Measurements from ENCODE around the gene GABRG3. TPM values are rescaled to one million over a fixed set of nuclear protein-coding genes. Genes with fewer than 3 reads are reported as not detected.

Gene GABRG3
- total RNA-seq, 2 donors from 2014 or later = not detected

GRCh38 chr15:27218426-27218825 is 247.4 kb downstream of the GABRG3 start:
- Mint-ChIP-seq H3K27ac (no peak overlapping the region), H3K36me3 (no peaks in the 10 kb centered on the region), H3K9me3 (peaks cover 4% of the 10 kb centered on the region), H3K4me3 (no peak overlapping the region), H3K4me1 (ENCODE audit: low read depth in 2 of 2) (no peaks in the 10 kb centered on the region), H3K27me3 (no peaks in the 10 kb centered on the region)
- DNase-seq (ENCODE audit: low spot score) (no peak), ATAC-seq (no peak)

GRCh38 chr15:27219636-27220035 is 248.7 kb downstream of the GABRG3 start:
- H3K27ac Mint-ChIP-seq = no peak overlapping the region
- no peaks in the 10 kb centered on the region for H3K27me3 Mint-ChIP-seq
- DNase-seq (ENCODE audit: low spot score) (no peak), ATAC-seq (no peak)
- no peaks in the 10 kb centered on the region for H3K4me1 Mint-ChIP-seq (ENCODE audit: low read depth in 2 of 2)
- H3K9me3 Mint-ChIP-seq = peaks cover 4% of the 10 kb centered on the region
- H3K4me3 Mint-ChIP-seq = no peak overlapping the region
- H3K36me3 Mint-ChIP-seq = no peaks in the 10 kb centered on the region

- no peak overlapping the region for H3K27ac Mint-ChIP-seq
- no peaks in the 10 kb centered on the region for H3K4me1 Mint-ChIP-seq (ENCODE audit: low read depth in 2 of 2)
- no peaks in the 10 kb centered on the region for H3K36me3 Mint-ChIP-seq
- no peaks in the 10 kb centered on the region for H3K27me3 Mint-ChIP-seq
- H3K4me3 Mint-ChIP-seq = no peak overlapping the region
- no peak for ATAC-seq
- H3K9me3 Mint-ChIP-seq = peaks cover 4% of the 10 kb centered on the region
- no peak for DNase-seq (ENCODE audit: low spot score)
These were observed 249.2 kb downstream of the GABRG3 start for GRCh38 chr15:27220199-27220598.

DNA sequence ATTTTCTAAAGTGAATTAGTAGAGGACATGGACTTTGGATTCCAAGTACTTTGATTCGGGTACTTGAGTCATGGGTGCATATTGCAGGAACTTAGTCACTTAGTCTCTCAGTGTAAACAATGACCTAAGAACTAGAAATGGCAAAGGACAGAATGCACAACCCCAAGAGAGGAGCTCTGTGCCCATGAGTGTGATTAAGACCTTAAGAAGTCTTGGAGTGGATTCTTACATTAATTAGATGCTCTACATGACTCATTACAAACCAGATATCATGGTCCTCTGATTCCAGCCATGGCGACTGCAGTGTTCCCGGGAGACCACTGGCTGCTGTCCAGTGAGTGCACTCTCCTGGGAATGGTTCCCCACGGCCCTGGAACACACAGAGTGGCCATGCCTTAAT is 251.5 kb downstream of the GABRG3 start:
- peaks cover 4% of the 10 kb centered on the region for H3K9me3 Mint-ChIP-seq
- DNase-seq (ENCODE audit: low spot score) (no peak), ATAC-seq (no peak)
- H3K27ac Mint-ChIP-seq = no peak overlapping the region
- H3K27me3 Mint-ChIP-seq = no peaks in the 10 kb centered on the region
- no peaks in the 10 kb centered on the region for H3K4me1 Mint-ChIP-seq (ENCODE audit: low read depth in 2 of 2)
- H3K36me3 Mint-ChIP-seq = no peaks in the 10 kb centered on the region
- no peak overlapping the region for H3K4me3 Mint-ChIP-seq

DNA sequence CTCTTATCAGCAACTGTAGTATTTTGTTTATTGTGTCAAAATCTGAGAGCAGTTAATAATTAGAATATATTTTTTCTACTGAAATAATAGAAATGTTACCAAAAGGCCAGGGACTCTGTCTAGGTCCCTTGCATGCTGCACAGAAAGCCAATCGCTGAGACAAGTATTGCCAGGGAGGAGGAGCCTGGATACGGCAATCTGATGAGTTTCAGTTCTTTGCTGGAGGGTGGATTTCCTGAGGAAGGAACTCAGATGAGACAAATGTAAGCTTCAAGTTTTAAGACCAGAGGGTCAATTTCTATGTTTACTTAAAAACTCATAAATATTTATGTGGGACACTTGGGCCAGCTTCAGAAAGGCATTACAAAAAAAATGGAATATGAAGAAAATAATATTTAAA is 252.2 kb downstream of the GABRG3 start:
- H3K4me1 Mint-ChIP-seq (ENCODE audit: low read depth in 2 of 2) = no peaks in the 10 kb centered on the region
- no peaks in the 10 kb centered on the region for H3K36me3 Mint-ChIP-seq
- no peaks in the 10 kb centered on the region for H3K27me3 Mint-ChIP-seq
- H3K9me3 Mint-ChIP-seq = peaks cover 4% of the 10 kb centered on the region
- ATAC-seq (no peak), DNase-seq (ENCODE audit: low spot score) (no peak)
- H3K4me3 Mint-ChIP-seq = no peak overlapping the region
- no peak overlapping the region for H3K27ac Mint-ChIP-seq

GRCh38 chr15:27231811-27232210 is 260.8 kb downstream of the GABRG3 start:
- Mint-ChIP-seq H3K36me3 (no peaks in the 10 kb centered on the region), H3K27me3 (no peaks in the 10 kb centered on the region), H3K4me3 (no peak overlapping the region), H3K27ac (no peak overlapping the region), H3K4me1 (ENCODE audit: low read depth in 2 of 2) (no peaks in the 10 kb centered on the region), H3K9me3 (peaks cover 13% of the 10 kb centered on the region)
- ATAC-seq (no peak), DNase-seq (ENCODE audit: low spot score) (no peak)

- Mint-ChIP-seq H3K27me3 (no peaks in the 10 kb centered on the region), H3K4me3 (no peak overlapping the region), H3K9me3 (peaks cover 21% of the 10 kb centered on the region), H3K27ac (no peak overlapping the region), H3K36me3 (no peaks in the 10 kb centered on the region), H3K4me1 (ENCODE audit: low read depth in 2 of 2) (no peaks in the 10 kb centered on the region)
- ATAC-seq (no peak), DNase-seq (ENCODE audit: low spot score) (no peak)
These were observed 261.9 kb downstream of the GABRG3 start for GRCh38 chr15:27232876-27233275.

DNA sequence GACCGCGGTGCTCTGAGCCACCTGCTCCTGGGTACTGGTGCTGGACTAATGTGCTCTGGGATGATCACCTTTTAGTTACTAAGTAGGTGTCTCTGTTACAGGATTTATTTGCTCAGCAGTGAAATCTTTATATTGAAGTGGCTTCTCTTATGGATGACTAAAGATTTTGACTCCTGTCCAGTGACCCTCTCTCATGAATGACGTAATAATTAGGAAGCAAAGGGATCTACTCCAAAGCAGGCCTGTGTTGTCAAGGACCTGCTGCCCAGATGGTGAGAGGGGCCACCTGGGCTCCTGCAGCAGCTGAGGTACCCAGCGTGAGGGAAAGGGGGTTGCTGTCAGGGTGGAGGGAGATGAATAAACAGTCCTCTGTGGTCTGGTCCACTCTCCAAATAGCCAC is 263.6 kb downstream of the GABRG3 start:
- H3K36me3 Mint-ChIP-seq = no peaks in the 10 kb centered on the region
- no peaks in the 10 kb centered on the region for H3K4me1 Mint-ChIP-seq (ENCODE audit: low read depth in 2 of 2)
- no peaks in the 10 kb centered on the region for H3K27me3 Mint-ChIP-seq
- ATAC-seq = no peak
- no peak for DNase-seq (ENCODE audit: low spot score)
- H3K4me3 Mint-ChIP-seq = no peak overlapping the region
- H3K9me3 Mint-ChIP-seq = peaks cover 23% of the 10 kb centered on the region
- no peak overlapping the region for H3K27ac Mint-ChIP-seq

- Mint-ChIP-seq H3K27ac (no peak overlapping the region), H3K27me3 (no peaks in the 10 kb centered on the region)
These were observed 264.2 kb downstream of the GABRG3 start for GRCh38 chr15:27235161-27235560.

DNA sequence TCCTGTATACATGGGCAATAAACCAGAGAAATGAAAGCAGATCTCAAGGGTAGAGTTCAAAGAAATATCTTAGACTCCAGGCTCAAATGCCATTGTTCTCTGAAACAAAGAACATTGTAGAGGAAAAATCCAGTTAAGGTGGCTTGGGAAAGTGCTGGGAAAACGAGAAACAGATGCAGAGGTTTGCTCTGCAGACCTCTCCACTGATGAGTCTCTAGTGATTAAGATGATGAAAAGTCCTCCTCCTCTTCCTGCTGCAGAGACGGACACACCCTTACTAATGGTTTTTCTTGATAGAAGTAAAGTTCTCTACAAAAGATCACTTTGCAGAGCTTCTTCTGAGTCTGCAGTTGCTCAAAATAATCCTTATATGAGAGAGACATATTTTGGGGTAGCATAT is 264.7 kb downstream of the GABRG3 start:
- H3K9me3 Mint-ChIP-seq = peaks cover 23% of the 10 kb centered on the region
- ATAC-seq (no peak), DNase-seq (ENCODE audit: low spot score) (no peak)
- H3K36me3 Mint-ChIP-seq = no peaks in the 10 kb centered on the region
- H3K27me3 Mint-ChIP-seq = no peaks in the 10 kb centered on the region
- H3K4me1 Mint-ChIP-seq (ENCODE audit: low read depth in 2 of 2) = no peaks in the 10 kb centered on the region
- no peak overlapping the region for H3K4me3 Mint-ChIP-seq
- no peak overlapping the region for H3K27ac Mint-ChIP-seq

More at GRCh38 chr15:27235161-27235560, 264.2 kb downstream of the GABRG3 start:
- Mint-ChIP-seq H3K4me1 (ENCODE audit: low read depth in 2 of 2) (no peaks in the 10 kb centered on the region), H3K9me3 (peaks cover 23% of the 10 kb centered on the region), H3K36me3 (no peaks in the 10 kb centered on the region), H3K4me3 (no peak overlapping the region)
- no peak for ATAC-seq
- no peak for DNase-seq (ENCODE audit: low spot score)

DNA sequence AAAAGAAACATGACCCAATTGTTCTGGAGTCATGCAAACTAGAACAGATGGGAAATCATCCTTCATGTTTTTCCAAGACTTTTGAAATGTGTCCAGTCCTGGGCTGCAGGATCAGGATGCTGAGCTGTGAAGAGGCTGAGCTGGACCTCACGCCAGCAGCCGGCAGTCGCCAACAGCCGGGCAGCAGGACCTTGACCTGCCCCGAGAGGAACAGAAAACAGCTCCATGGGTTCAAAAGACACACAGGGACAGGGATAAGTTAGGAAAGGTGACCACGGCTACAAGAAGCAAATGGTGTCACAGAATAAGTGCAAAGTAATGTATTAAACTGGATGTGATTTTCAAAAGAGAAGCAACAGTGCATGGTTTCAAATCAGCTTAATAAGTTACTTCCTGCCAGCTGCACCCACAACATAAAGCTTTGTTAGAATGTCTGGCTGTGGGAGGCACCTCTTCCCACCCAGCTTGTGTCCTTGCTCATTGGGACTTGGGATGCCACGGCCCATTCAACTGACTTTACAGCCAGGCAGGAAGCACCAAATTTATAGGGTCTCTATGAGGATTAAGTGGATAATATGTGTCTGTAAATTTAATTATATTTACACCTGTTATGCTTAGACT is 266.4 kb downstream of the GABRG3 start:
- no peaks in the 10 kb centered on the region for H3K36me3 Mint-ChIP-seq
- ATAC-seq (no peak), DNase-seq (ENCODE audit: low spot score) (no peak)
- no peaks in the 10 kb centered on the region for H3K27me3 Mint-ChIP-seq
- no peak overlapping the region for H3K27ac Mint-ChIP-seq
- no peak overlapping the region for H3K4me3 Mint-ChIP-seq
- peaks cover 23% of the 10 kb centered on the region for H3K9me3 Mint-ChIP-seq
- no peaks in the 10 kb centered on the region for H3K4me1 Mint-ChIP-seq (ENCODE audit: low read depth in 2 of 2)

DNA sequence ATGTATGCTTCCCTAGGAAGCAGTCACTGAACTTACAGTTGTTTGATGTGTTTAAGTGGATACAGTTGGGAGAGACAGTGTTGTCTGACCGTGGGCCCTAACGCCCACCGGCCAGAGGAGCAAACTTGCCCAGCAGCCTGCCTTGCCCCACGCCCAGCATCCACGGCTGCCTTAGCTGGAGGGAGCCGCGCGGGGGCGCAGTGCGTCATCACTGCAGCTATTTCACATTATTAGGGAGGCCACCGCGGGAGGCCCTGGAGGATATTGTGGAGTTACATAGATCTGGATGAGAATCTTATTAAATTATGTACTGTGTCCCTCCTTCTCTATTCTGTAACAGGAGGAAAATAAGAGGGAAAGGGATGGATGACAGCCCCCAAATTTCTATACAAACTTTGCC is 267.2 kb downstream of the GABRG3 start:
- peaks cover 23% of the 10 kb centered on the region for H3K9me3 Mint-ChIP-seq
- DNase-seq (ENCODE audit: low spot score) = no peak
- H3K4me3 Mint-ChIP-seq = no peak overlapping the region
- no peaks in the 10 kb centered on the region for H3K27me3 Mint-ChIP-seq
- no peak overlapping the region for H3K27ac Mint-ChIP-seq
- no peak for ATAC-seq
- H3K4me1 Mint-ChIP-seq (ENCODE audit: low read depth in 2 of 2) = no peaks in the 10 kb centered on the region
- H3K36me3 Mint-ChIP-seq = no peaks in the 10 kb centered on the region

DNA sequence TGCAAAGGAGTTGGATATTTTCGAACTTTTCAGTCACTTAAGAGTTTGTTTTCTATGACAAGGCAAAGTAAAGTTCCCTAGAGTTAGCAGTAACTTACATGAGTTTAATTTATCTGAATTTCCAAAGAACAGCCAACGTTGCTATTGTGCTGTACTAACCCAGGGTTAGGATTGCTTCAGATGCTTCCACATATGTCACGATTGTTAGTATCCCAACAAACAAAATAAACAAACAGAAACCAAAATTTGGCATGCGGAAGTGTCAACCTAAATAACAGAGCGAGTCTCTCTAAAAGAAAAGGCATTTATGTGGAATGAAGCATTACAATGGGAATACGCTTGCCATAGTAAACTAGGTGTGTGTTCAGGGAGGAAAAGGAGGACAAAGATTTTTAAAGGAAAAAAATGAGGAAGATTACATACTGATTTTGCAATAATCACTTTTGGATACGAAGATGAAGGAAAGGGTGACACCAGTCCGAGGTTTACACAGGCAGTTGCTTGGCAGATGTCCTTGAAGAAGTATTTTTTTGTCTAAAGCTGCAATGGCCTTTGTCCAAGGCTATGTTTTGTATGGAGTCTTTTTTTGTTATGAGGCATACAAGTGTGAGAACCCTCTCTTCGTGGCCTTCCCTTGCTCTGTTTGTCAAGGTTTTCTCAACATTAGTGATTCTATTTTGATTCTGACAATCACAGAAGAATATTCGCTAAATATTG is 267.9 kb downstream of the GABRG3 start:
- DNase-seq (ENCODE audit: low spot score) (no peak), ATAC-seq (no peak)
- Mint-ChIP-seq H3K4me3 (no peak overlapping the region), H3K27ac (no peak overlapping the region), H3K4me1 (ENCODE audit: low read depth in 2 of 2) (no peaks in the 10 kb centered on the region), H3K9me3 (peaks cover 20% of the 10 kb centered on the region), H3K36me3 (no peaks in the 10 kb centered on the region), H3K27me3 (no peaks in the 10 kb centered on the region)

DNA sequence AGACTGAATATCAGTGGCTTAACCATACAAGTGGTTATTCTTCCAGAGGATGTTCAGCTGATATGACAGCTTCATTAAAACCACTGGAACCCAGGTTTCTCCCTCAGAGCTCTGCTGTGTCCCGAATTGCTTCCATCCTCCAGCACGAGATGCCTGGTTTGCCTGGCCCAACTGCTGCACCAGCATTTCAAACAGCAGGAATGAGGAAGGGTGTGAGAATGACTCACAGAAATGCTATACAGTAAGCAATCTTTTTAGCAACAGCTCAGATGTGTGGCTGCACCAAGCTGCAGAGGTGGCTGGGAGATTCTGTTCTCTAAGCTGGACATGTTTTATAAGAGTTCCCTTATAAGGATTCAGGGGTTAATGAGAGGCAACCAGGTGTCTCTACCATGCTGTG is 271.0 kb downstream of the GABRG3 start:
- no peak for DNase-seq (ENCODE audit: low spot score)
- H3K36me3 Mint-ChIP-seq = no peaks in the 10 kb centered on the region
- no peak for ATAC-seq
- no peaks in the 10 kb centered on the region for H3K4me1 Mint-ChIP-seq (ENCODE audit: low read depth in 2 of 2)
- H3K9me3 Mint-ChIP-seq = peaks cover 14% of the 10 kb centered on the region
- H3K27ac Mint-ChIP-seq = no peak overlapping the region
- no peaks in the 10 kb centered on the region for H3K27me3 Mint-ChIP-seq
- H3K4me3 Mint-ChIP-seq = no peak overlapping the region

DNA sequence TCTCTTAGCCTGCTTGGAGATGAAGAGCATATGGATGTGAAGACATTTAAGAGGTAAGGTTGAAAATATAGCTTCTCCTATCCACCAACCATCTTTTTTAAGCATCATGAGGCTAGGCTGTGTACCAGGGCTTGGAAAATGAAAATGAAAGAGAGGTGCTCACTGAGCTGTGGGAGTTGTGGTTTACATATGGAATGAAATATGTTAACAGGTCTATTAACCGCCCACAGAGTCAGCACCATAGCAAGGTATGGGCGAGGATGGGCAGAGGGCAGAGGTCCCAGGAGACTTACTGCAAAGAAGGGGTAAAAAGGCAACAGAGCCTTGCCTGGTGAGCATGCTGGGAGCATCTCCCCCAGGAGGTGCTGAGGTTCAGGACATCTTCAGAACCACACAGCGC is 273.1 kb downstream of the GABRG3 start:
- peaks cover 4% of the 10 kb centered on the region for H3K9me3 Mint-ChIP-seq
- ATAC-seq (no peak), DNase-seq (ENCODE audit: low spot score) (no peak)
- no peaks in the 10 kb centered on the region for H3K36me3 Mint-ChIP-seq
- H3K4me1 Mint-ChIP-seq (ENCODE audit: low read depth in 2 of 2) = no peaks in the 10 kb centered on the region
- no peak overlapping the region for H3K27ac Mint-ChIP-seq
- H3K4me3 Mint-ChIP-seq = no peak overlapping the region
- no peaks in the 10 kb centered on the region for H3K27me3 Mint-ChIP-seq
